Measurements from ENCODE around the gene OR10A3.

Gene OR10A3

DNA sequence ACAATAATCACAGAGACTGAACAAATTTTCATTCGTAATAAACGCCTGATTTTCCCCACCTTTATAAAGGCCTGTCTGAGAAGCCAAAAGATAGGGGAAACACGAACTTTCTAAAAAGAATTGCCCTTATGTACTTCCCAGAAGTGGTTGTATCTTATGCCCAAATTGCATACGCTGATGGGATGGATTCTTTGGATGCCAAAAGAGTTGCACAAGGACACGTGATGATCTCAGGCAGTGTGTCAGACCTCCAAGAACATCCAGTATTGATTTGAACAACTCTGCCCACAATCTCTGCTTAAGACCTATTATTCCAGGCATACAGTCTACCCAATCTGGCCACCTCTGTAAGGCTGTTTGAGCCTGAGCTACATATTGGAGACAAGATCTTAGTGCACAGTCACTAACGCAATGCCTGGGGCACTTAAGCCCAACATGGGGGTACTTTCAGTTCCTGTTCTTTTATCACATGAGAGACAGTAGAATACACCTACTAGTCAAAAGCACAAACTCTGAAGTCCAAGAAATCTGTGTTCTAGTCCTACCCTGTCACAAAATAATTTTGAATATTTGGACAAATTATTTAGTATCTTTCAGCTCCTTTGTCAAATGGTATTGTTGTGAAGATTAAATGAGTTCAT lies 49.3 kb downstream of the OR10A3 start:
- DNase-seq (ENCODE audit: low spot score), result no peak

DNA sequence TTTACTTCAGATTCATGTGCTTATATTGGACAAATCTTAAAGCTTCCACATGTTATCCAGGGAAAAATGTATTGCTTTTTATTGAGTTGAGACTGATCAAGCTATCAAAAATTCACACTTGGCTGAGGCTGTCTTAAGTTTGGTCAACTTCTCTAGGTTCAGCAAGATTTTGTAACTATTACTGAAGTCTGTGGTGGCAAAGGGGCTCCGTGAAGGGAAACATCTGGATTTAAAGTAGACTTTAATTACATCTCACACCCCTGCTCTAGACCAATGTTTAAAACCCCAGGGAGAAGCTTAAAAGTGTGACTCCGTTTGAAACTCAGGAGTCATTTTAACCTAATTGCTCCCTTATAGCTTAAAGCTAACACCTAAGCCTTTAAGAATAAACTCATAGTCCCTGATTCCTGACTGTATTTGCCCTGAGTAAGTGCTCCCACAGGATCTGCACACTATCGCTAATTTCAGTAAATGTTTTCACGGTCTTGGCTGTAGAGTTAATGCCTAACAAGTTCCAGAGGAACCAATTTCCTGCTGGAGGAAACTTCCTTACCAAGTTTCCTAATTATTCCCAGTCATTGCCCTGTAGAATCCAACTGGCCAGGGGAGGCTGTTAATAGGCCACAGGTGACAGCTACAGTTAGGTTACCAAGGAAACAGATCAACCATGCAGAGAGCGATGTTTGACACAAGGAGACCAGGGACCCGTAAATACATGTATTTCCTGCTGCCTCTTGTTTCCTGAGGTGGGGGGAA lies 50.9 kb downstream of the OR10A3 start:
- no peak for DNase-seq (ENCODE audit: low spot score)

DNA sequence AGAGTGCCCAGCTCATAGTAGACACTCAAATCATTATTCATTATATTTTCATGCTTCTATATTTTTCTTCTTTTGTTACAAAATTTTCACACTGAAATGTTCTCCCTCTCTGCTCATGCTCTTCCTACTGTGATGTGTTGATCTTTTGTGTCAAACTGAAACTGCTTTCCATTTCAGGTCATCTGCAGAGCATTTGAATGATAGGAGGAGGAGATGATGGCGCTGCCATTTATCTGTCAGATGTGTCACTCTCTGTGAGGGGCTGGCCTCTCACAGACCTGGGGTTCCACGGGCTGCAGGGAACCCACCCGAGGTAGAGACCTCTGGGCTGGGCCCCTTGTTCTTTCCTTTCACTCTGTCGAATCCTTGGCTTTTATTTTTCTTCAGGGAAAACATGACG lies 51.5 kb downstream of the OR10A3 start:
- DNase-seq (ENCODE audit: low spot score), result no peak
